Measurements from ENCODE around the gene ATRAID. TPM values are rescaled to one million over a fixed set of nuclear protein-coding genes. Genes with fewer than 3 reads are reported as not detected.

Gene ATRAID, protein sequence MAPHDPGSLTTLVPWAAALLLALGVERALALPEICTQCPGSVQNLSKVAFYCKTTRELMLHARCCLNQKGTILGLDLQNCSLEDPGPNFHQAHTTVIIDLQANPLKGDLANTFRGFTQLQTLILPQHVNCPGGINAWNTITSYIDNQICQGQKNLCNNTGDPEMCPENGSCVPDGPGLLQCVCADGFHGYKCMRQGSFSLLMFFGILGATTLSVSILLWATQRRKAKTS
- total RNA-seq (2022; extraction: Qiagen RNA extraction; ENCODE audit: low read depth): 194 to 223 TPM (median 212 TPM) in 5 replicates

GRCh38 chr2:27211943-27212625 is at the start of gene ATRAID, which contains the start of gene SLC5A6:
Gene ATRAID (plus strand): TSS chr2:27212041. CDS start chr2:27212369, 328 bp downstream.
Gene SLC5A6 (minus strand): TSS chr2:27212268. CDS start chr2:27207650, 4,618 bp downstream.

GRCh38 chr2:27217173-27218121 is 5.6 kb downstream of the ATRAID start, which contains the start of gene CAD:
Gene CAD (plus strand): TSS chr2:27217369. CDS start chr2:27217552, 183 bp downstream.

DNA sequence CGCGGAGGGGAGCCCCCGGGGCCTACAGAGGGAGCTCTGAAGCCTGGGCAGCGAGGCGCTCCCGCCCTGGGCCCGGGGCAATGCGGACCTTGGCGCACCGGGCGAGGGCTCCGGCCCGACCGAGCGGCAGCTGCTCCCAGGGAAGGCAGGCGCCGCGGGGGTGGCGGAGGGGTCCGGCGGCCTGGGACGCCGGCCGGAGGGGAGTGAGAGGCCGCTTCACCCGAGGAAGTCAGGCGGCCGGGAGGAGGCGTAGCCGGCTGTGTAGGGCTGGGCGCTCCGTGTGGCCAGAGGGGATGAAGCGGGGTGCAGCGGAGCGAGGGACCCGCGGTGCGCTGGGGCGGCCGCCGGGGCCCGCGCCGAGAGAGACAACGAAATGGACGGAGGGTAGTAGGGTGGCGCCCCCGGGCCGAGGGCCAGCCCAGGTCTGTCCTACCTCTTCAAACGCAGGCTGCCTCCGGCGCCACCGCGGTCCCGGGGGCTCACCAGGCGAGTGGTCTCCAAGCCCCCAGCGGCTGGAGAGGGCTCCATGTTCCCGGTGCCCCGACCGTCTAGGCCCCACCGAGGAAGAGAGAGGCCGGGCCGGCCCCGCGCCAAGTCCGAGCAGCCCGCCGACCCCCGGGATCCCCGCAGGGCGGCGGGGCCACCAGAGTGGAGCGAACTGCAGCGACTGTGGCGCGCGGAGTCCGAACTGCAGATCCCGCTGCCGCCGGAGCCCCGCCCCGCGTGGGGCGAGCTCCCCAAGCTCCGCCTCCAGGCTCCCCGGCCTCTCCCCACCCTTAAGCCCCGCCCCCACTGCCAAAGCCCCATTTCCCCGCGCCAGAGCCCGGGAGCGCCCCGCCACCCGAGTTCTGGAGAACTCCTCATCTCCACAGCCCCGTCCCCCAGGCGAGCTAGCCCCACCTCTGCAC is 50.8 kb downstream of the ATRAID start, which contains the start of gene SLC30A3:
Gene SLC30A3 (minus strand): TSS at position 669 of the 908 bp plus-strand sequence. CDS start 141 bp downstream, at position 528.

Other genes starting within 250 kb of the ATRAID start
- 11.6 to 14.5 TPM (median 12.1 TPM) in 5 replicates for gene MAPRE3, start 241.4 kb upstream of the ATRAID start, total RNA-seq (2022; extraction: Qiagen RNA extraction; ENCODE audit: low read depth)
- gene TMEM214, start 179.1 kb upstream of the ATRAID start, total RNA-seq (2022; extraction: Qiagen RNA extraction; ENCODE audit: low read depth): 57.6 to 76.4 TPM (median 69.9 TPM) in 5 replicates
- 28.8 to 33.5 TPM (median 30.2 TPM) in 5 replicates for gene AGBL5, start 160.4 kb upstream of the ATRAID start, total RNA-seq (2022; extraction: Qiagen RNA extraction; ENCODE audit: low read depth)
- gene OST4, start 140.4 kb upstream of the ATRAID start, total RNA-seq (2022; extraction: Qiagen RNA extraction; ENCODE audit: low read depth): 545 to 581 TPM (median 554 TPM) in 5 replicates
- 0.32 to 0.62 TPM (median 0.41 TPM) in 5 replicates for gene EMILIN1, start 133.4 kb upstream of the ATRAID start, total RNA-seq (2022; extraction: Qiagen RNA extraction; ENCODE audit: low read depth)
- gene KHK, start 125.3 kb upstream of the ATRAID start, total RNA-seq (2022; extraction: Qiagen RNA extraction; ENCODE audit: low read depth): 8.7 to 12.4 TPM (median 8.8 TPM) in 5 replicates
- 6.1 to 8.7 TPM (median 7.4 TPM) in 5 replicates for gene CGREF1, start 92.9 kb upstream of the ATRAID start, total RNA-seq (2022; extraction: Qiagen RNA extraction; ENCODE audit: low read depth)
- 0.63 to 2.3 TPM (median 1.9 TPM) in 5 replicates for gene ABHD1, start 88.2 kb upstream of the ATRAID start, total RNA-seq (2022; extraction: Qiagen RNA extraction; ENCODE audit: low read depth)
- gene PREB, start 77.4 kb upstream of the ATRAID start, total RNA-seq (2022; extraction: Qiagen RNA extraction; ENCODE audit: low read depth): 49.1 to 75.6 TPM (median 69.1 TPM) in 5 replicates
- not detected in 5 replicates for gene PRR30, start 72.6 kb upstream of the ATRAID start, total RNA-seq (2022; extraction: Qiagen RNA extraction; ENCODE audit: low read depth)
- gene TCF23, start 63.0 kb upstream of the ATRAID start, total RNA-seq (2022; extraction: Qiagen RNA extraction; ENCODE audit: low read depth): not detected in 5 replicates
- gene SLC5A6, start 227 bp downstream of the ATRAID start, total RNA-seq (2022; extraction: Qiagen RNA extraction; ENCODE audit: low read depth): 68.5 to 80.1 TPM (median 72.2 TPM) in 5 replicates
- gene CAD, start 5.3 kb downstream of the ATRAID start, total RNA-seq (2022; extraction: Qiagen RNA extraction; ENCODE audit: low read depth): 54.8 to 73.0 TPM (median 66.8 TPM) in 5 replicates
- gene SLC30A3, start 51.0 kb downstream of the ATRAID start, total RNA-seq (2022; extraction: Qiagen RNA extraction; ENCODE audit: low read depth): 2.6 to 3.8 TPM (median 3.4 TPM) in 5 replicates
- not detected in 5 replicates for gene DNAJC5G, start 63.4 kb downstream of the ATRAID start, total RNA-seq (2022; extraction: Qiagen RNA extraction; ENCODE audit: low read depth)
- 0.34 to 0.73 TPM (median 0.48 TPM) in 5 replicates for gene TRIM54, start 70.4 kb downstream of the ATRAID start, total RNA-seq (2022; extraction: Qiagen RNA extraction; ENCODE audit: low read depth)
- 0.96 to 2.3 TPM (median 1.5 TPM) in 5 replicates for gene UCN, start 96.4 kb downstream of the ATRAID start, total RNA-seq (2022; extraction: Qiagen RNA extraction; ENCODE audit: low read depth)
- gene MPV17, start 111.1 kb downstream of the ATRAID start, total RNA-seq (2022; extraction: Qiagen RNA extraction; ENCODE audit: low read depth): 74.7 to 95.4 TPM (median 90.5 TPM) in 5 replicates
- gene GTF3C2, start 144.7 kb downstream of the ATRAID start, total RNA-seq (2022; extraction: Qiagen RNA extraction; ENCODE audit: low read depth): 63.5 to 66.8 TPM (median 65.7 TPM) in 5 replicates
- gene EIF2B4, start 158.3 kb downstream of the ATRAID start, total RNA-seq (2022; extraction: Qiagen RNA extraction; ENCODE audit: low read depth): 56.2 to 66.4 TPM (median 65.0 TPM) in 5 replicates
- 131 to 146 TPM (median 141 TPM) in 5 replicates for gene SNX17, start 158.6 kb downstream of the ATRAID start, total RNA-seq (2022; extraction: Qiagen RNA extraction; ENCODE audit: low read depth)
- gene ZNF513, start 168.7 kb downstream of the ATRAID start, total RNA-seq (2022; extraction: Qiagen RNA extraction; ENCODE audit: low read depth): 8.9 to 15.6 TPM (median 14.8 TPM) in 5 replicates
- gene PPM1G, start 197.6 kb downstream of the ATRAID start, total RNA-seq (2022; extraction: Qiagen RNA extraction; ENCODE audit: low read depth): 165 to 183 TPM (median 172 TPM) in 5 replicates
- gene NRBP1, start 216.6 kb downstream of the ATRAID start, total RNA-seq (2022; extraction: Qiagen RNA extraction; ENCODE audit: low read depth): 130 to 142 TPM (median 141 TPM) in 5 replicates
- 0.37 to 1.5 TPM (median 0.70 TPM) in 5 replicates for gene KRTCAP3, start 230.3 kb downstream of the ATRAID start, total RNA-seq (2022; extraction: Qiagen RNA extraction; ENCODE audit: low read depth)